Right lobe of liver (tissue), 4 donors: ENCODE results near the gene GARIN5B.

Source experiments
- CTCF ChIP-seq, 4 donors: fragments of 200-600 bp in 3 of 4; fragments of 450-650 bp in 1 of 4; IDR thresholded peaks; one replicate each; pipeline versions ENCODE4 v1.5.1 to v1.8.0; 2016 to 2022; ENCODE audit warnings: antibody characterized with exemption in 4 of 4, mild to moderate bottlenecking in 2 of 4
- POLR2A ChIP-seq: fragments of 450-650 bp; IDR thresholded peaks from one replicate; pipeline ENCODE4 v1.6.1; 2017; ENCODE audit warnings: antibody characterized with exemption, mild to moderate bottlenecking
- donor health status: DM: no; HTN: no; CAD: no.
- donor health status: DM: no; HTN: no; CAD: no.
- donor health status: DM: no; HTN: yes; CAD: no.

- TF ChIP-seq POLR2A (no peak), CTCF (IDR thresholded peaks at IDR 0.05) (no peak)
These were observed 38.4 kb downstream of the GARIN5B start for GRCh38 chr19:55324662-55325061.
